ENCODE measurements around the gene ATRX. TPM values are rescaled to one million over a fixed set of nuclear protein-coding genes. Genes with fewer than 3 reads are reported as not detected.
"Not testable (repeated sequence)": the region's sequence is repeated elsewhere in the genome, so short reads cannot be mapped to it uniquely, and the experiment has no call there.

ATRX gene
- total RNA-seq, 1 experiment from 2014 or later = 48.9 TPM

DNA sequence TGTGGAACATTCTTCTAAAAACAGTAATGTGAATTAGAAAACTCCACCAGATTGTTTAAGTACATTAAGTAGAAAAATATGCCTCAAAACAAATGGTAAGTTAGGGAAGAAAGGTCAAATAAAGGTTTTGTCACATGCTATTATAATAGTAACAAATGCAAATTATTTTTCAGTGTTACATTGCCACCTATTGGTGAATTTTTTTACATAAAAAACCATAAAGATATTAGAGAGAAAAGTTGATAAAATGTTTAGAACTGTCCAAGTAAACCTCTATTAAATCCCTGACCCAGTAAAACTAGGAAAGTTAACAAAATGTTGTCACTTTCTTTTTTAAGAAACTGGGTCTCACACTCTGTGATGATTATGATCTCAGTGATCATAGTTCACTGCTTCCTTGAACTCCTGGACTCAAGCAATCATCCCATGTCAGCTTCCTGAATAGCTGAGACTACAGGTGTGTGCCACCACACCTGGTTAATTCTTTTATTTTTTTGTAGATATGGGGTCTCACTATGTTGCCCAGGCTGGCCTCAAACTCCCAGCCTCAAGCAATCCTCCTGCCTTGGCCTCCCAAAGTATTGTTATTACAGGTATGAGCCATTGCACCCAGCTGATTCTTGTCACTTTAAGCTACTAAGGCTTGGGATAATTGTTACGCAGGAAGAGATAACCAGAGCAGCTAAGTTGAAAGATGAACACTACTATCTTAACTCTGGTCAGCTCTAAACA, 157.6 kb downstream of the ATRX start:
- DNase-seq (ENCODE audit: low read depth) = no peak

DNA sequence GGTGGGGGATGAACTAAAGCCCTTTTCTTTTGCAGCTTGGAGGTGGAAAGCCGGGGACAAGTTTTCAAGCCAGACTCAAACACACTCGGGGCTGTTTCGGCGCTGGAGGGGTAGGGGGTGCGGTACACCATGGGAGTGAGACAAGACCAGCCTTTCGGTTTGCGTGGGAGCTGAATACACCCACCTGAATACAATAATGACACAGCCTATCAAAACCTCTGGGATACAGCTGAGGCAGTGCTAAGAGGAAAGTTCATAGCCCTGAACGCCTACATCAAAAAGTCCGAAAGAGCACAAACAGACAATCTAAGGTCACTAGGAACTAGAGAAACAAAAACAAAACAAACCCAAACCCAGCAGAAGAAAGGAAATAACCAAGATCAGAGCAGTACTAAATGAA, 163.3 kb downstream of the ATRX start:
- no peak for DNase-seq (ENCODE audit: low read depth)

- no peak for DNase-seq (ENCODE audit: low read depth)
Observed at GRCh38 chrX:77622233-77622632, 163.8 kb downstream of the ATRX start.

GRCh38 chrX:77621453-77621852, 164.6 kb downstream of the ATRX start:
- DNase-seq (ENCODE audit: low read depth) = not testable (repeated sequence)

- DNase-seq (ENCODE audit: low read depth) = no peak
Observed at GRCh38 chrX:77617206-77617605, 168.8 kb downstream of the ATRX start.

DNA sequence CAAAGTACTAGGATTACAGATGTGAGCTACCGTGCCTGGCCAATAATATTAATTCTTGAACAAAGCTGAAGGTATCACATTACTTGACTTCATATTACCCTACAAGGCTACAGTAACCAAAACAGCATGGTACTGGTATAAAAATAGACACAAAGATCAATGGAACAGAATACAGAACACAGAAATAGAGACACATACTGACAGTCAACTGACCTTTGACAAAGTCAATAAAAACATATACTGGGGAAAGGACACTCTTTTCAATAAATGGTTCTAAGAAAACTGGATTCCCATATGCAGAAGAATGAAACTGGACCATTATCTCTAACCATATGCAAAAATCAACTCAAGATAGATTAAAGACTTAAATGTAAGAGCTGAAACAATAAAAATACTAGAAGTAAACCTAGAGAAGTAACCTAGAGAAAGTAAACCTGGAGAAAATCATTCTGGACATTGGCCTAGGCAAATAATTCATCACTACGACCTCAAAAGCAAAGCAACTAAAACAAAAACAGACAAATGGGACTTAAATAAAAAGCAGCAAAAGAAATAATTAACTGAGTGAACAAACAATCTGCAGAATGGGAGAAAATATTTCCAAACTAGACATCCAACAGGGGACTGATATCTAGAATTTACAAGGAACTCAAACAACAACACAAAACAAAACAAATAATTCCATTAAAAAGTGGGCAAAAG, 182.2 kb downstream of the ATRX start:
- no peak for DNase-seq (ENCODE audit: low read depth)

GRCh38 chrX:77597511-77597910, 188.5 kb downstream of the ATRX start:
- DNase-seq (ENCODE audit: low read depth) = no peak

DNA sequence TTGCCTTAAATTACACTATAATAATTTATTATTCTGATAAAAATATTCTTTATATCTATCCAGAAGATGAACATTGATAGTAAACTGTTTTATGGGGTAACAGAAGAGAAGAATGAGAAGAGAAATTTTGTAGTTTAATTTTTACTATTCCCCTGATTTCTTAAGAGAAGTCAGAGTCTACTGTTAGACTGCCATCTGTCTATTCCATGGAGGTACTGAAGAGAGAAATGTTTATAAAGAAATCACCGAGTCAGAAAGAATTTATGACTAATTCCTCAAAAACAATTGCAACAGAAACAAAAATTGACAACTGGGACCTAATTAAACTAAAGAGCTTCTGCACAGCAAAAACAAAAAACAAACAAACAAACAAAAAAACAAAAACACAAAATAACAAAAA, 188.9 kb downstream of the ATRX start:
- DNase-seq (ENCODE audit: low read depth) = peak; percentile 47

GRCh38 chrX:77595848-77596247, 190.2 kb downstream of the ATRX start:
- no peak for DNase-seq (ENCODE audit: low read depth)

GRCh38 chrX:77572322-77572721, 213.7 kb downstream of the ATRX start:
- DNase-seq (ENCODE audit: low read depth) = peak; percentile 23

DNA sequence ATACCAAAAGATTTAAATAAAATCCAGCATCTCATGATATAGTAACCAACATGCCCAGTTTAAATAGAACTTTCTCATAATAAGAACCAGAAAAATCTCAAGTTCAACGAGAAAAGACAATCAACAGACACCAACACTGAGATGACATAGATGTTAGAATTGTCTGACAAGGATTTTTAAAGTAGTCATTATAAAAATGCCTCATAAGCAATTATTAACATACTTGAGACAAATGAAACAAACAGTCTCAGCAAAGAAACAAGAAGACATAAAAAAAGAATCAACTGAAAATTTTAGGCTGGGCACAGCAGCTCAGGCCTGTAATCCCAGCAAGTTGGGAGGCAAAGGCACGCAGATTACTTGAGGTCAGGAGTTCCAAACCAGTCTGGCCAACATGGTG, 220.7 kb downstream of the ATRX start:
- DNase-seq (ENCODE audit: low read depth) = no peak

DNA sequence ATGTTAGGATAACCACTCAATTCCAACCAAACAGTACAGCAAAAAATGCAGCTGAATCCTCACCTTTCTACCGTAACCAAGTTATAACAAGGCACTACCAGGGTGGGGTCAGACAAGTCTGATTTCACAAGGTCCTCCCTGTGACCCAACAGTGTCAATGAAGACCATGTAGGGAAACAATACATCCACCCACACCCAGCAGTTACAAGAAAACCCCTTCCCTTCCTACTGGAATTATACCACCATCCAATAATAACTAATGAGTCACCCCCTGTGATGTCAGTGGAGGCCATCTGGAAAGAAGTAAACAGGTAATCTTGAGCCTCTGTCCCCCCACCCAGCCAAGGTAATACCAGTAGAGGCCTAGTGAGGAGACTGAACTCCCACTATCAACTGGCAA, 221.2 kb downstream of the ATRX start:
- no peak for DNase-seq (ENCODE audit: low read depth)

DNA sequence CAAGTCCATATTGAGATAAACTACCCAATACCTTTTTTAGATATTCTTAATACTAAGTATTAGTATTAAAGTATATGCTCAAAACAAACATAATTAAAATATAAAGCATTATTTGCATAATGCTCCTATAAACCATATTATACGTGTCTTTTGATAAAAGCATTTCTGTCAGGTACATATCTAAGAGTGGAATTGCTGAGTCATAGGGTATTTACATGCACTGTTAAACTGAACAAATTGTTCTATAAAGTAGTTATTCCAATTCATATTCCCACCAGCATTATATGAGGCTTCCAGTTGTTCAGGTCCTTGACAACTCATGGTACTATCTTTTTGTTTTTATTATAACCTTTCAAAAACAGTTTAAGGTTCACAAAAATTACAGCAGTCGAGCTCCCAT, 224.6 kb downstream of the ATRX start:
- no peak for DNase-seq (ENCODE audit: low read depth)

DNA sequence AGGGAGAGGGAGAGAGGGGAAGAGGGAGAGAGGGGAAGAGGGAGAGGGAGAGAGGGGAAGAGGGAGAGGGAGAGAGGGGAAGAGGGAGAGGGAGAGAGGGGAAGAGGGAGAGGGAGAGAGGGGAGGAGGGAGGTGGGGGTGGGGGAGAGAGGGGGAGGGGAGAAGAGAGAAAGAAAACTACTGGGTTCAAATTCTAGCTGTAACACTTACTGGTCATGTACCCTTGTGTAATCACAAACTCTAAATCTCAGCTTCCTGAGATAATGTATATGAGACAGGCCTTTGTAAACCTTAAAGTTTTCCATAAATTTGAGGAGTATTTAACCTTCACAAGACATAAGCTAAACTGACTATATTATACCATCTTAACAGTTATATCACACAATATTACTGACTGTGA, 229.7 kb downstream of the ATRX start:
- DNase-seq (ENCODE audit: low read depth) = no peak

- DNase-seq (ENCODE audit: low read depth) = no peak
Observed at GRCh38 chrX:77548751-77549150, 237.3 kb downstream of the ATRX start.

- not testable (repeated sequence) for DNase-seq (ENCODE audit: low read depth)
Observed at GRCh38 chrX:77539778-77540177, 246.2 kb downstream of the ATRX start.

- DNase-seq (ENCODE audit: low read depth) = peak; percentile 1
Observed at GRCh38 chrX:77531261-77531660, 254.8 kb downstream of the ATRX start.

DNA sequence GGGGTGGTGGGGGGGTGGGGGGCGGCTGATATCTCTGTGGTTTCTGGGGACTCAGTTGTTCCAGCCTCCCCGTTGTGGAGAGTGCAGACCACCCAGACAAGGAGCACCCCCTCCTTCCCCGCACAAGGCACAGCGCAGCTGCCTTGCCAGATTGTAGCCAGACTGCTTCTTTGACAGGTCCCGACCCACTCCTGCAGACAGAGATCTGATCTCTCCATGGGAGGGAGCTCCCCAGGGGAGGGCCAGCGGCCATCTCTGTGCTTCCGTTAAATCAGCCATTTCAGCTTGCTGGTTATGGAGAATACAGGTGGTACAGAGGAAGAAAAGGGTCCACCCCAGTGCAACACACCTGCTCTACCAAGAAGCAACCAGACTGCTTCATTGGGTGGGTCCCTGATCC, 258.0 kb downstream of the ATRX start:
- DNase-seq (ENCODE audit: low read depth) = no peak

DNA sequence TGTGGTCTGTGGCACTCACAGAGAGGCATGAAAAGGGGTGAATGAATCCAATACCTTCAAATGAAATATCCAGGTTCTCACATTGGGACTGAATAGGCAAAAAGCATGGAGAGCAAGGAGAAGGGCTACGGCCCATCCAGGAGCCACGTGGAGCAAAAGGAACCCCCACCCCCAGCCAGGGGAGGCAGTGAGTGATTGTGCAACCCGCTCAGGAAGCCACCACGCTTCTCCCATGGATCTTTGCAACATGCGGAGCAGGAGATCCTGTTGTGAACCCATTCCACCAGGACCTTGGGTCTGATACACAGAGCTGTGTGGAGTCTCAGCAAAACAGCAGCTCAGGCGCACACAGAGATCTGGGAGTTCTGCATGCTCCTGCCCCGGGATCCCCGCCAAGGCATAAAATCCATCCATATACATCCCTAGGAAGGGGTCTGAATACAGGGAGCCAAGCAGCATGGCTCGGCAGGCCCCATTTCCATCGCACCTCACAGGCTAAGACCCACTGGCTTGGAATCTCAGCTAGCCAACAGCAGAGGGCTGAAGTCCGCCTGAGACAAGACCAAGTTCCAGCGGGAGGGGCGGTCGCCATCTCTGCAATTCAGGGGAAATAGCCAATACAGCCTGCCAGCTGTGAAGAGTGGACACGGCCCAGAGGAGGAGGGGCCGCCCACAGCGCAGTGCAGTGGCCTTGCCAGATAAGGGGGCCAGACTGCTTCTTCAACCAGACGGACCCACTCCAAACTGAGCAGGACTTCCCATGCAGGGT, 258.6 kb downstream of the ATRX start:
- DNase-seq (ENCODE audit: low read depth) = no peak

DNA sequence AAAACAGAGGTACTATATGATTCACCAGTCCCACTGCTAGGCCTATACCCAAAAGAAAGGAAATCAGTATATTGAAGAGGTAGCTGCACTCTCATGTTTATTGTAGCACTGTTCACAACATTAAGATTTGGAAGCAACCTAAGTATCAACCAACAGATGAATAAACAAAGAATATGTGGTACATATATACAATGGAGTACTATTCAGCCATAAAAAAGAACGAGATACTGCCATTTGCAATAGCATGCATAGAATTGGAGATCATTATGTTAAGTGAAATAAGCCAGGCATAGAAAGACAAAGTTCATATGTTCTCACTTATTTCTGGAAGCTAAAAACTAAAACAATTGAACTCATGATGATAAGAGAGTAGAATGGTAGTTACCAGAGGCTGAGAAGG, 266.3 kb downstream of the ATRX start:
- DNase-seq (ENCODE audit: low read depth) = no peak

DNA sequence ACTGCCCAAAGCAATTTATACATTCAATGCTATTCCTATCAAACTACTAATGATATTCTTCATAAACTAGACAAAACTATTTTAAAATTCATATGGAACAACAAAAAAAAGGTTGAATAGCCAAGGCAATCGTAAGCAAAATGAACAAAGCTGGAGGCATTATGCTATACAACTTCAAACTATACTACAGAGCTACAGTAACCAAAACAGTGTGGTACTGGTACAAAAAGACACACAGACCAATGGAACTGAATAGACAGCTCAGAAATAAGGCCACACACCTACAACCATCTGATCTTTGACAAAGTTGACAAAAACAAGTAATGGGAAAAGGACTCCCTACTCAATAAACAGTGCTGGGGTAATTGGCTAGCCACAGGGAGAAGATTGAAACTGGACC, 271.8 kb downstream of the ATRX start:
- DNase-seq (ENCODE audit: low read depth) = no peak

DNA sequence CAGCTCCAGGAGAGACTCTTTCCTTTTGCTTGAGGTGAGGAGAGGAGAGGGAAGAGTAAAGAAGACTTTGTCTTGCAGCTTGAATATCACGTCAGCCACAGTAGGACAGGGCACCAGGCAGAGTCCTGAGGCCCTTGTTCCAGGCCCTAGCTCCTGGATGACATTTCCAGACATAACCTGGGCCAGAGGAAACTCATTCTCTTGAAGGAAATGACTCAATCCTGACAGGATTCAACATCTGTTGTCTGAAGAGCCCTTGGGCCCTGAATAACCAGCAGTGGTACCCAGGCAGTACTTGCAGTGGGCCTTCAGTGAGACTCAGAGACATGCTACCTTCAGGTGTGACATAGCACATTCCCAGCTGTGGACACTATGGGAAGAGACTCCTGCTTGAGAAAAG, 276.0 kb downstream of the ATRX start:
- peak; percentile 16 for DNase-seq (ENCODE audit: low read depth)

- DNase-seq (ENCODE audit: low read depth) = no peak
Observed at GRCh38 chrX:77505227-77505626, 280.8 kb downstream of the ATRX start.
